GM23248 (cell line): ENCODE data around the gene FAM47B. TPM values are rescaled to one million over a fixed set of nuclear protein-coding genes. Genes with fewer than 3 reads are reported as not detected.

ENCODE experiments used
- DNase-seq: peaks from one replicate; pipeline ENCODE4 v3.0.0-alpha.2; 2015
- H2AFZ ChIP-seq: fragments of 200-600 bp; sonication (generic); 2 replicates; pipeline ENCODE4 v1.6.1; 2016; ENCODE audit warnings: antibody characterized with exemption
- H3F3A ChIP-seq: fragments of 200-600 bp; sonication (generic); 2 replicates; pipeline ENCODE4 v1.6.1; 2016; ENCODE audit warnings: mild to moderate bottlenecking, antibody characterized with exemption, mixed run types; ENCODE audit not compliant: insufficient read depth
- H3K27ac ChIP-seq: fragments of 200-600 bp; sonication (generic); 2 replicates; pipeline ENCODE4 v1.5.1; 2016; ENCODE audit warnings: mild to moderate bottlenecking
- H3K27me3 ChIP-seq: fragments of 200-600 bp; sonication (generic); replicated peaks from 2 replicates; pipeline ENCODE4 v1.6.1; 2016; ENCODE audit warnings: mild to moderate bottlenecking; ENCODE audit not compliant: insufficient read depth
- H3K36me3 ChIP-seq: fragments of 200-600 bp; sonication (generic); 2 replicates; pipeline ENCODE4 v1.6.1; 2016; ENCODE audit warnings: low read depth, mild to moderate bottlenecking
- H3K4me1 ChIP-seq: fragments of 200-600 bp; sonication (generic); 2 replicates; pipeline ENCODE4 v1.6.1; 2016; ENCODE audit warnings: mild to moderate bottlenecking; ENCODE audit not compliant: insufficient read depth
- H3K4me2 ChIP-seq: fragments of 200-600 bp; sonication (generic); one replicate; pipeline ENCODE4 v1.6.1; 2016; ENCODE audit warnings: mild to moderate bottlenecking; ENCODE audit not compliant: unreplicated experiment
- H3K4me3 ChIP-seq: fragments of 200-600 bp; sonication (generic); 2 replicates; pipeline ENCODE4 v1.5.1; 2016; ENCODE audit warnings: mild to moderate bottlenecking
- H3K79me2 ChIP-seq: fragments of 200-600 bp; sonication (generic); 2 replicates; pipeline ENCODE4 v1.6.1; 2016; ENCODE audit warnings: mild to moderate bottlenecking; ENCODE audit not compliant: insufficient read depth
- H3K9ac ChIP-seq: fragments of 200-600 bp; sonication (generic); 2 replicates; pipeline ENCODE4 v1.6.1; 2016; ENCODE audit warnings: mild to moderate bottlenecking
- H3K9me2 ChIP-seq: fragments of 200-600 bp; sonication (generic); 2 replicates; pipeline ENCODE4 v1.6.1; 2016; ENCODE audit warnings: mixed run types, mild to moderate bottlenecking, moderate library complexity; ENCODE audit not compliant: insufficient read depth
- H3K9me3 ChIP-seq: fragments of 200-600 bp; sonication (generic); one replicate; pipeline ENCODE4 v1.6.1; 2017; ENCODE audit warnings: low read depth
- H4K20me1 ChIP-seq: fragments of 200-600 bp; sonication (generic); 2 replicates; pipeline ENCODE4 v1.6.0; 2016; ENCODE audit not compliant: insufficient read depth
- EZH2 ChIP-seq: fragments of 200-600 bp; sonication (generic); IDR thresholded peaks from 2 replicates; pipeline ENCODE4 v1.6.1; 2018; ENCODE audit warnings: antibody characterized with exemption, mild to moderate bottlenecking; ENCODE audit not compliant: insufficient read depth, poor library complexity, severe bottlenecking
- EZH2phosphoT487 ChIP-seq: fragments of 200-600 bp; sonication (generic); IDR thresholded peaks from 2 replicates; pipeline ENCODE4 v1.6.1; 2018; ENCODE audit warnings: antibody characterized with exemption, moderate library complexity, mild to moderate bottlenecking, low read depth; ENCODE audit not compliant: insufficient read depth
- WGBS, 2 experiments: methylation state at CpG; one replicate each; pipeline ENCODE4 v1.1.6; 2015 to 2017; ENCODE audit warnings: low lambda C conversion rate in 2 of 2, low coverage in 1 of 2; ENCODE audit errors: missing lambda C conversion rate in 2 of 2; 5-methylcytosine and 5-hydroxymethylcytosine counted together
- in situ Hi-C: fragments of 300-500 bp; cut with MboI; formaldehyde crosslinking; loops from 2 replicates; pipeline ENCODE4 v1.15.0; 2020
- polyA plus RNA-seq: library from polyadenylated mRNA; unstranded; fragments of >200 nt; fragmentation: Nextera tagmentation; extraction: Ambion mirVana; gene quantifications from 2 replicates; pipeline ENCODE4 v1.2.1, GENCODE V29; 2016
- total RNA-seq: library from RNA; depleted of rRNA; stranded (reverse); fragments of >200 nt; shearing (Covaris generic); gene quantifications from 2 replicates; pipeline ENCODE4 v1.2.3, GENCODE V29; 2014

The FAM47B gene
- total and polyA plus RNA-seq, 2 experiments from 2014 or later = not detected

DNA sequence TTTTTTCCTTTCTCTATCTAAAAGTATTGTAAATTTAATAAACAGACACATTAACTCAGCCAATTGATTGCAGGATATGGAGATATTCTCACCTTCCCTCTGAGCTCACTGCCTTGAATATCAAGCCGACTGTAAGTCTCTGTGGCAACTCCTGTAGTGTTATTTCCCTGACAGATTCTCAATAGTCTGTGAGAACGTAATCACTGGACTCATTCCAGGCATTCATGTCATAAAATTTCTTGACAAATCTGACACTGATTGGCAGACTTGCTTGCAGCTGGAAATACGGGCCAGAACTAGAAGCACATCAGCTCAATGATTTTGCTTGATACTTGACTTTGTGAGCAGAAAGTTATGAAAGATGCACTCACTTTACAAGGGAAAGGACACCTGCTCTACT is 29.6 kb downstream of the FAM47B start:
- Histone ChIP-seq H3K4me2 (no peak overlapping the region), H3K9me2 (no peaks in the 10 kb centered on the region), H3K4me1 (no peaks in the 10 kb centered on the region), H3K79me2 (no peaks in the 10 kb centered on the region), H3K36me3 (no peaks in the 10 kb centered on the region), H3K4me3 (no peak overlapping the region), H3K27me3 (no peaks in the 10 kb centered on the region), H2AFZ (no peak overlapping the region), H4K20me1 (no peaks in the 10 kb centered on the region), H3K27ac (no peak overlapping the region), H3K9ac (no peak overlapping the region), H3K9me3 (no peaks in the 10 kb centered on the region), H3F3A (no peaks in the 10 kb centered on the region)
- 29 to 39% methylated on average over 3 of the region's 3 CpGs for WGBS, 2 experiments
- DNase-seq = no peak
- no peak for TF ChIP-seq EZH2phosphoT487
- no peak for TF ChIP-seq EZH2
- in situ Hi-C loops = loop anchor here (25.0 kb wide), 1 partner anchor 110 kb away; no protein-coding TSS in a partner anchor

DNA sequence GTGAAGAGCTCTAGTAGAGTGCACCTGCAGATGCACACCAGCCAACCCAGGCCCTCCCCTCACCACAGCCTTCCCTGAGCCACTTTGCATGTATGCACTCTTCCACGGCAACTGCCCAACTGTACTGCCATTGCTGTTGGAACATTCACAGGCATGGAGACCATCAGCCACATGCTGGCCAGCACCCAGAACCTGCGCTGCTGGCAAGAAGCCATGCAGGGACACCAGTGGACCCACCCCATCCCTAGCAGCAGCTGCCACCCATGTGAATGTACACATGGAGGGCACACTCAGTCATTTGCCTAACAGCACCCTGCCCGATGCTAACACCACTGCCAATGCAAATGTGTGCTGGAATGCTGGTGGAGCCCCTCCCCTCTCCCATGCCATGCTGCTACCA is 35.6 kb downstream of the FAM47B start:
- Histone ChIP-seq H3K4me1 (no peaks in the 10 kb centered on the region), H3K4me2 (no peak overlapping the region), H3K9me2 (no peaks in the 10 kb centered on the region), H3K27ac (no peak overlapping the region), H3K4me3 (no peak overlapping the region), H3K27me3 (no peaks in the 10 kb centered on the region), H3K79me2 (no peaks in the 10 kb centered on the region), H3K9me3 (no peaks in the 10 kb centered on the region), H4K20me1 (no peaks in the 10 kb centered on the region), H3K36me3 (no peaks in the 10 kb centered on the region), H2AFZ (no peak overlapping the region), H3F3A (no peaks in the 10 kb centered on the region), H3K9ac (no peak overlapping the region)
- in situ Hi-C loops = no loop called here
- TF ChIP-seq EZH2phosphoT487 (no peak), EZH2 (no peak)
- 38 to 60% methylated on average over 1 to 3 of the region's 3 CpGs for WGBS, 2 experiments
- DNase-seq = no peak

DNA sequence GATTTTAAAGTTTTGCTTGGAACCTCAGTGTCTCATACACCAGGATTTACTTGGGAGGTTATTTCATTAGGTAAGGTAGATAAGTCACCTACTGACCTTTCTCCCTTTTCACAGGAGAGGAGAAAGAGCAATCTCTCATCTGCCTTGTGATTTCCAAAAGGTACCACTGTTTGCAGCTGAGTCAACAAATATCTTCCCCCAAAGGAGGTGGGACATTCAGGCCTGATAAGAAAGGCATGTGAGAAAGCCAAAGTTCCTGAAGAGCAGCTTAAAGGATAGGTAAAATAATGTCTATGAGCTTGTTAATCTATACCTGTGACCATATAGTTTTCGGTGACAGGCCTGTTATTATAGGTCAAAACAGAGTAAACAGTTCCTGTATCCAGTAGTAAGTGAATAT is 45.0 kb downstream of the FAM47B start:
- Histone ChIP-seq H3K36me3 (no peaks in the 10 kb centered on the region), H2AFZ (no peak overlapping the region), H3K4me3 (no peak overlapping the region), H3K9me3 (no peaks in the 10 kb centered on the region), H3K9ac (no peak overlapping the region), H4K20me1 (no peaks in the 10 kb centered on the region), H3K27me3 (no peaks in the 10 kb centered on the region), H3K79me2 (no peaks in the 10 kb centered on the region), H3K4me1 (no peaks in the 10 kb centered on the region), H3K4me2 (no peak overlapping the region), H3F3A (no peaks in the 10 kb centered on the region), H3K9me2 (no peaks in the 10 kb centered on the region), H3K27ac (no peak overlapping the region)
- in situ Hi-C loops = no loop called here
- no peak for DNase-seq
- WGBS, 2 experiments = 33 to 46% methylated on average over 1 of the region's 1 CpG
- no peak for TF ChIP-seq EZH2phosphoT487
- TF ChIP-seq EZH2 = no peak
